NCI-H510A (cell line): ENCODE measurements around the gene ITFG1.
"Not testable (repeated sequence)": the region's sequence is repeated elsewhere in the genome, so short reads cannot be mapped to it uniquely, and the experiment has no call there.

Source experiments
- DNase-seq: peaks from one replicate; lab custom pipeline; 2025; lab: John Stamatoyannopoulos, UW

ITFG1 gene

DNA sequence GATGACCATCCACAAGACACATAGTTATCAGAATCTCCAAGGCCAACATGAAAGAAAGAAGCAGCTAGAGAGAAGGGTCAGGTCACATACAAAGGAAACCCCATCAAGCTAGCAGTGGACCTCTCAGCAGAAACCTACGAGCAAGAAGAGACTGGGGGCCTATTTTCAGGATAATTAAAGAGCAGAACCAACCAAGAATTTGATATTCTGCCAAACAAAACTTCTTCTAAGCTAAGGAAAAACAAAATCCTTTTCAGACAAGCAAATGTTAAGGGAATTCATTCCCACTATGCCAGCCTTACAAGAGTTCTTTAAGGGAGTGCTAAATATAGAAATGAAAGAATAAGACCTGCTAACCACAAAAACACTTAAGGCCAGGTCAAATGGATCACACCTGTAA, 47.8 kb downstream of the ITFG1 start:
- no peak for DNase-seq

DNA sequence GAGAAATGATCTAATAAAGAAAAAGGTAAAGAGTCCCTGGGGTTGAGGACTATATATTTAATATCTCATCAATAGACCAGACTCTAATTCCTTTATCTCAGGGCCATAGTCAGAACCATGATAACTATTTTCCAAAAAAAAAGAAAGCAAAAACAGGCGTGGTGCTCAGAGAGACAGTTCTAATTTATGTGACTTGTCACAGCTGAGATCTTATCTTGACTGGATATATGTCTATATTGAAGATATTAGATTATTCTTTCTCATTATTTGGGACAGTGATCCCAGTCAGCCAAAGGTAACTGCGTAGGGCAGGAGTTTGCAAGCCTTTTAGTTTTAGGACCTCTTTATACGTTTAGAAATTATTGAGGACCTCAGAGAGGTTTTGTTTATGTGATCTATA, 52.4 kb downstream of the ITFG1 start:
- DNase-seq: no peak

DNA sequence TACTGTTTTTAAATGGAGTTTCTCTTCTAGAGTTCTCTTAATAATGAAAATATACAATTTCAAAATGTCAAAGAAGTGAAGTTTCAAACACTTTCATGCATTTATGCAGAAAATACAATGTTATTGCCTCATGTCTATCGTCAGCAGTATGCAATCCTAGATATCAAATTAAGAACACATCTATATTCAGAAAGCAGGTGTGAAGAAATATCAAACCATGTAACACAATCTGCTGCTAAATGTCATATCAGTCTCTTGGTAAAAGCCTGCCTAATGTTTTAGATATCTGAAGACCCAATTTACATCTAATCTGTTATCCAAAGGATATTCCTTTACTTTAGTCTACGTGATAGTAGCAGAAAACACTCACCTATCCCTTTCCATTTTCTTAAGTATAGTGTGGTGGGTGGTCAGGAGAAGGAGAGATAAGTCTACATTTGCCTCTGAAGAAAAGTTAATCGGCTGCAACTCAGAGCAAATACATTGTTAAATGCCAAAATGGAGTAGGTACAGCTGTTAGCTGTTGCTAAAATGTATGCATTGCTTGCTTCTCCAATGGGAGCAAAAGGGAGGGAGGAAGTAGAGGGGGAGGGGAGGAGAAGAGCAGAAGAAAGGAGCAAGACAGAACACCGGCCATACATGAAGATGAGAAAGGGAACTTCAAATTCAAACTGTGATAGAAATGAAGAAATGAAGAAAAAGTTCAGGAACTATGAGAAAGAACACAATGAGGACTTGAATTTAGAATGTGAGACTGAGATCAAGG, 64.9 kb downstream of the ITFG1 start:
- DNase-seq: no peak

- DNase-seq: no peak
These were observed 68.8 kb downstream of the ITFG1 start for GRCh38 chr16:47392081-47392480.

DNA sequence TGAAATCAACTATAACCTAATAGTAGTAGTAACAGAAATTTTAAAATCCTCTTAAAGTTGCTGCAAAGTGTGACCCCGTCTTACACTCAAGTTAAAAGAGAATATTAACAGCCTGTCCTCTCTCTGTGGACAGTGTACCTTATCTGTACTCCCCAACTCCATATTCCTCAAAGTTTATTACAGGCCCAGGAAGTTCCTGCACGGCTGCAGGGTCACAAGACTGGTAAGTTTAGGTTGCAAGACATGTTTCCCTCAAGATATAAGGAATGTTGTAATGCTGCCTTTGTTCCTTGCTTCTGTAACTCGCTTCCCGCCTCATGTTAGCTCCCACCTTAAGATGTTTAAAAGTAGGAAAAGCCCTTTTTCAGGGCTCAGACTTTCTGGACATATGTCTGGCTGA, 72.2 kb downstream of the ITFG1 start:
- no peak for DNase-seq

GRCh38 chr16:47387026-47387734, 73.7 kb downstream of the ITFG1 start:
- no peak for DNase-seq

DNA sequence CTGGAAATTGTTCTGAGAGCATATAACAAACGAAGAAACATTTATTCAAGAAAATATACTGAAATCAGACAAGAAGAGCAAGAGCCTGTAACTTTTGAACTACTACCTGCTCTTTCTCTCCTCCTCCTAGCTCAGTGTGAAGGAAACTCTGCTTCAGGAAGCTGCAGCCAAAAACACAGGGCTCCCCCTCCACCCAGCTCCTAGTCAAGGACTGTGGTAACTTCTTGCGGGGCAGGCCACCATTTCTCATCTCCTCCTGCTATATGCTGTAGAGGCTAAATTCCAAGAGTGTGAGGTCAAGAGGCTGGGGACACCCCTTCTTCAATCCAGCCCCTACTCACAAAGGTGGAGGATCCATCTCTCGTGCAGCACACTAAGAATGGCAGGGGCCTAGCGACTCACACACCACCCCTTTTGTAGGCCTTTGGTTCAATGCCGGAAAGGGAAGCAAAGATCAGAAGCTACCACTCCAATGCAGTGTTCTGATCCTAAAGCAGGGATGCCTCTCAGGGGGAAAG, 74.6 kb downstream of the ITFG1 start:
- no peak for DNase-seq

- no peak for DNase-seq
These were observed 78.5 kb downstream of the ITFG1 start for GRCh38 chr16:47382362-47382761.

DNA sequence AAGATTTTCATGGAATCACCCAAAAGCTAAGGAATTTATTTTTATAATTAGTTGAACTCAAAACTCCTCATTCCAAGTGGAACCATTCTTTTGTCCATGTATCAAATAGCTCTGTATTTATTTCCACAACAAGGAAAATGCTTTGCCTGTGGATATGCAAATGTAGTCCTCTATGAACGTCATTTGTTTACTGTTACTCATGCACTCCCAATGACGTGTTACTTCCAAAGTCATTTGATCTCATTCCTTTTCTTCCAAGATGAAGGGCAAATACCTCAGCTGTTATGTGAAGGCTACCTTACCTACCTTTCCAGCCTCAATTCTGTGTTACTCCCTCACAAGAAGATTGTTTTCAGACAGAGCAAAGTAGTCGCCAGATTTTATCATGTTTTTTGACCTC, 83.7 kb downstream of the ITFG1 start:
- no peak for DNase-seq

DNA sequence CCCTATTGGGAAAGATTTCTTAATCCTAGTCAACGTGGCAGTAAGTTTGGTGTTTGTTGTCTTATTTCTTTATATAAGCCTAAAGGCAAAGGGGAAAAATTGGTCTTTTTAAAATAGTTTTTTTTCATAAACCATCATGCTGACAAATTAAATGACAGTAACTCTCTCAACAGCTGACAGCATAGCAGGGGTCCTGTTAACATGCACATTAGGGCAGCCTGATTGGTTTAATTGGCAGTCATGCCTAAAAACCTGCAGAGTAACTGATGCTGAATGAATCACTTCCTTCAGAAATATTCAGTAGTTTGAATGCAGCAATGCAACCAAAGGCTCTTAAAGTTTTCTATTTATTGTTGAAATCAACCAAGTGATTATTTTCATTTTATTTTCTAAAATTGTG, 85.4 kb downstream of the ITFG1 start:
- no peak for DNase-seq

GRCh38 chr16:47374629-47375028, 86.2 kb downstream of the ITFG1 start:
- no peak for DNase-seq

DNA sequence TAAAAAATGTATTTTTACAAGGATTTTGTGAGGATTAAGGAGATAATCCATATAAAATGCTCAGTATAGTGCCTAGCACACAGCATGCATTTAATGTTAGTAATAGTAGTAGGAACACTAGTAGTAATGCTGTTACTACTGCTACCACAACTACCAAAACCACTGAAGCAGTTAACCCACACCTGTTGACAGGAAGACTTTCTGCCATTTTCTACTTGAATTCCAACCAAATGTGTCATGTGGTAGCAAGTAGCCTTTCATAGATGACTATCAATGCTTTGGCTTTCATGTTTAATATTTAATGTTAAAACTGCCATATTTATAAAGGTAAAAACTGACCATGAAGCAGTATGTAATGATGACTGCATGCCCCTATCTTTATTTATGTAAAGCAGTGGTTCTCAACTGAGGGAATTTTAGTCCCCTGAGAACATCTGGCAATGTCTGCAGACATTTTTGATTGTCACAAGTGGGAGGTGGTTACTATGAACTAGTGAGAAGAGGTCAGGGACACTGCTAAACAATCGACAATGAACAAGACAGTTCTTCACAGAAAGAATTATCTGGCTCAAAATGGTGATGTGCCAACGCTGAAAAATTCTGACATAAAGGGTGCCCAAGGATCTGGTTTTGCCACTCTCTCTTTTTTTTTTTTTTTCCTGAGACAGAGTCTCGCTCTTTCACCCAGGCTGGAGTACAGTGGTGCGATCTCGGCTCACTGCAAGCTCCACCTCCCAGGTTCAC, 89.4 kb downstream of the ITFG1 start:
- DNase-seq: no peak

DNA sequence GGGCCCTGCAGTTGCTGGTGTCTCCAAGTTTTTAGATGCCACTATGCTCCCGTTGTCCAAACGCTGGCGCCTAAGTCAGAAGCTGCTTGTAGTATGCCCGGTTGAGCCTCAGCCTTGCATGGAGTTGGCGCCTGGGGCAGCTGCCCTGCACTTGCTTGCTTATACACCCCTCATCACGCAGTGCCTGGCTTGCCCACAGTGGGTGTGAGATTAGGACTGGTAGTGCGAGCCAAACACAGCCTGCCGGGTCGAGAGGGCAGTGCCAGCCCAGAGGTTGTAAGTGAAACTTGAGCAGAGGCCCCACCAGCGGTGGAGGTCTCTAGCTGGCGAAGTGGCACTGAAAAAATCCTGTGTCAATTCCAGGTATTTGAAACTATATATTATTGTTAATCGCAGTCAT, 90.3 kb downstream of the ITFG1 start:
- no peak for DNase-seq

DNA sequence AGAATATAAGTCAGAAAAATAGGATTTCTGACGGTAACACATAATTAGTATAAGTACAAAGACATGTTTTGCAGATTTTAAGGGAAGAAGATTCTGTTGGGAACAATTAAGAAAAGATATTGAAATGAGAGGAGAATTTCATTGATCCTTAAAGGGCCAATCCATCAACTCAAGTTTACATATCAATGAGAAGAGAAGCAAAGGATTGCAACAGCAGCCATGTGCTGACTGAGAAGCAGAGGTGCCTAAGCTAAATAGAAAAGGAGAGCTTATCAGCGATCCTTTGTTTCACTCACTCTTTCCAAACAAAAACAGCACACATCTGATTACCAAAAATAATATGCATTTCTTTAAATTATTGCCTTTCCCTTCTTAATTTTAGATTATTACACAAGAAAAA, 94.6 kb downstream of the ITFG1 start:
- DNase-seq: no peak

DNA sequence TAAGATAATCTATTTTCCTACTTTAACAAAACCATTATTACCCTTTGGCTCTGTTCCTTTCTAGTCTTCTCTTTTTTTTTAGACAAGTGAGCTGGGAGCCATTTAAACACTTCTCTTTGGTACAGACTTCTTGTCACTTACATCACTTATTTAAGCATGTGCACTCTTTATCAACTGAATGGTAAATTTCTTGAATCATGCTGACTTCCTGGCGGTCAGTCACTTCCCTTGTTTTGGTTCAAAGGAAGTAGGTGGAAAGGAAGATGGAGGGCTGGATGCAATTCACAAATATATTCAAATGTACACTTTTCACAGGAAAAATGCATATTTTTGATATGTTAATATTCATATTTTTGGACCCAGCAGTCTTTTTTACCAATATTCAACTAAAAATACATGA, 97.1 kb downstream of the ITFG1 start:
- DNase-seq: no peak

- no peak for DNase-seq
These were observed 101.4 kb downstream of the ITFG1 start for GRCh38 chr16:47359478-47359877.

GRCh38 chr16:47358816-47359215, 102.0 kb downstream of the ITFG1 start:
- no peak for DNase-seq

DNA sequence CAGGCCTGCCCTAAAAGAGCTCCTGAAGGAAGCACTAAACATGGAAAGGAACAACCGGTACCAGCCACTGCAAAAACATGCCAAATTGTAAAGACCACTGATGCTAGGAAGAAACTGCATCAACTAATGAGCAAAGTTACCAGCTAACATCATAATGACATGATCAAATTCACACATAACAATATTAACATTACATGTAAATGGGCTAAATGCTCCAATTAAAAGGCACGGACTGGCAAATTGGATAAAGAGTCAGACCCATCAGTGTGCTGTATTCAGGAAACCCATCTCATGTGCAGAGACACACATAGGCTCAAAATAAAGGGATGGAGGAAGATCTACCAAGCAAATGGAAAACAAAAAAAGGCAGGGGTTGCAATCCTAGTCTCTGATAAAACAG, 111.8 kb downstream of the ITFG1 start:
- DNase-seq: not testable (repeated sequence)

- not testable (repeated sequence) for DNase-seq
These were observed 113.7 kb downstream of the ITFG1 start for GRCh38 chr16:47347021-47347696.

DNA sequence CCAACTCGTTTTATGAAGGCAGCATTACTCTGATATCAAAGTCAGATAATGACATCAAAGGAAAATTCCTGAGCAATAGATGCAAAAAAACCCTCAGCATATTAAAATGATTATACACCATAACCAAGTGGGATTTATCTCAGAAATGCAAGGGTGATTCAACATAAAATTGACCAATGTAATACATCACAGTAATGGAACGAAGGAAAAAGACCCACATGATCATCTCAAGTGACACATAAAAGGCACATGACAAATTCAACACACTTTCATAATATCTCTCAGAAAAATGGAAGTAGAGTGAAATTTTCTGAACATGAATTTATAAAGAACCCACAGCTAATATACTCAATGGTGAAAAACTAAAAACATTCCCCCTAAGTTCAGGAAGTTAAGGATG, 118.8 kb downstream of the ITFG1 start:
- no peak for DNase-seq

- not testable (repeated sequence) for DNase-seq
These were observed 130.3 kb downstream of the ITFG1 start for GRCh38 chr16:47330562-47330961.

- DNase-seq: not testable (repeated sequence)
These were observed 136.6 kb downstream of the ITFG1 start for GRCh38 chr16:47324309-47324708.
